GM12875 (cell line): ENCODE results near the gene PSMD10.

ENCODE experiments used
- H3K4me3 ChIP-seq: one replicate; pipeline ENCODE4 v1.5.1; 2011; ENCODE audit warnings: low read depth, low read length, control low read depth
- TF ChIP-seq, protein P1 (sequence below): IDR thresholded peaks from 2 replicates; pipeline ENCODE4 v1.5.1; 2011; ENCODE audit warnings: low read depth, mild to moderate bottlenecking, control low read depth, inconsistent platforms, low read length, moderate library complexity, borderline replicate concordance; ENCODE audit not compliant: insufficient read depth

The PSMD10 gene

DNA sequence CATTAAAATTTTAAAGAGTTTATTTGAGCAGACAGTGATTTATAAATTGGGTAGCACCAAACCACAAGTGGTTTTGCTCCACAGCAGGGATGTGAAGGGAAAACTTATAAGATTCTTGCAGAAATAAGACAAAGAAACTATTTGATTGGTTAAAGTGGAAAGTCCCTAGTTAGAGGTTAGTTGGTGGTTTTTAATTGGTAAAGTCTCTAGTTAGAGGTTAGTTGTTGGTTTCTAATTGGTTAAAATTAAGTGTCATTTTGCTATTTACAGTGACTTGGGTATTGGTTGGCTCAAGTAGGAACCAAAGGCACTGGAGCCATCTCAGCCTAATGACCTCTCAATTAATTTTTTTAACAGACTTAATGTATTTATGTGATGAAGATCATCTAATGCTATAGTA lies 23.2 kb upstream of the PSMD10 start:
- no peak overlapping the region for H3K4me3 ChIP-seq
- TF ChIP-seq, protein P1, sequence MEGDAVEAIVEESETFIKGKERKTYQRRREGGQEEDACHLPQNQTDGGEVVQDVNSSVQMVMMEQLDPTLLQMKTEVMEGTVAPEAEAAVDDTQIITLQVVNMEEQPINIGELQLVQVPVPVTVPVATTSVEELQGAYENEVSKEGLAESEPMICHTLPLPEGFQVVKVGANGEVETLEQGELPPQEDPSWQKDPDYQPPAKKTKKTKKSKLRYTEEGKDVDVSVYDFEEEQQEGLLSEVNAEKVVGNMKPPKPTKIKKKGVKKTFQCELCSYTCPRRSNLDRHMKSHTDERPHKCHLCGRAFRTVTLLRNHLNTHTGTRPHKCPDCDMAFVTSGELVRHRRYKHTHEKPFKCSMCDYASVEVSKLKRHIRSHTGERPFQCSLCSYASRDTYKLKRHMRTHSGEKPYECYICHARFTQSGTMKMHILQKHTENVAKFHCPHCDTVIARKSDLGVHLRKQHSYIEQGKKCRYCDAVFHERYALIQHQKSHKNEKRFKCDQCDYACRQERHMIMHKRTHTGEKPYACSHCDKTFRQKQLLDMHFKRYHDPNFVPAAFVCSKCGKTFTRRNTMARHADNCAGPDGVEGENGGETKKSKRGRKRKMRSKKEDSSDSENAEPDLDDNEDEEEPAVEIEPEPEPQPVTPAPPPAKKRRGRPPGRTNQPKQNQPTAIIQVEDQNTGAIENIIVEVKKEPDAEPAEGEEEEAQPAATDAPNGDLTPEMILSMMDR, result no peak

DNA sequence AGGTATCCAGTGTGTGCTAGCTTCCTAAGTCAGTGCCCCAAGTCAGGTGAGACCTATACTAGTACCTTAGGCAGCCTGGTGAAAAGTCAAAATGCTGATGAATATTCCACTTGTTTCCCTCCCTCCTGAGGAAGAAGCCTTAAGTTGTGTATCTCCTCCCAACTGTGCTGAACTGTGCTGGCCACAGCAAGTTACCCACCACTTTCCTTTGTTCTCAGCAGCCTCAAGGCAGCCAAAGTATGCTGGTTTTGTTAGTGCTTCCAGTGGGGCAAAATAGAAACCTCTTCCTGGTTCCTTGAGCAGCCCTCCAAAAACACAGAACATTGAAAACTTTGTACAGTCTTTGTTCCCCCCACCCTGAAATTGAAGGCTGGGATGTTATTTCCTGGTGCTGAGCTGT lies 14.1 kb upstream of the PSMD10 start:
- no peak overlapping the region for H3K4me3 ChIP-seq
- TF ChIP-seq, protein P1, result no peak

DNA sequence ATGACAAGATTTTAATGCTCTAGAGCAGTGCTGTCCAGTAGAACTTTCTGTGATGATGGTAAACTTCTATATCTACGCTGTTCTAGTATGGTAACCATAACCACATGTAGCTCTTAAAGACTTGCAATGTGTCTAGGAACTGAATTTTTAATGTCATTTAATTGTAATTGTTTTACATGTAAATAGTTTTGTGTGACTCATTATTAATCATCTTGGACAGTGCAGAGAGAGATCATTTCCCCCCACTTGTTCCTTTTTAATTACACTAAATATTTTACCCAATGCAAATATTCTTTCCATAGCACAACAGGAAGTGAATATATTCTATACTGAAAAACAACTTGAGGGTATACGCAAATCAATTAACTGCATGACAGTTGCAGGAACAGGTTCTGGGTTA lies 6.0 kb upstream of the PSMD10 start:
- TF ChIP-seq, protein P1, result no peak
- no peak overlapping the region for H3K4me3 ChIP-seq

DNA sequence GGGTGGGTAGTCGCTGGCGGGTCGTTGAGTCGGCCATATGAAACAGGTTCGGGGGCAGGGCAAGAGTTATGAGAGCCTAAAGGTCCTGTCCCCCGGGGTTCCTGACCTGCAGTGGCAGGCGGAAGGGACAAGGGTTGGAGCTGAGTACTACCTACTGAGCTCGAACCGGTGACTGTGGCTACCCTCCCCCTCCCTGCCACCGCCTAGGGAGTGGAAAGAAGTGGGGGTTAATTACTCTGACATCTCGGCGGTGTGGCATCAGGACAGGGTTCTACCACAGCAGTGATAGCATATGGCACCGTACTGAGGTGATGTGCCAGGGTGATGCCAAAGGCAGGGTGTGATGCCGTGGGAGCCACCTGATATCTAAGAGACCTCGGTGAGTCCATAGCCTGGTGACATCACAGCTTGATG lies 543 bp upstream of the PSMD10 start:
- TF ChIP-seq, protein P1, result no peak
- H3K4me3 ChIP-seq, result peak overlapping the region; percentile 73

DNA sequence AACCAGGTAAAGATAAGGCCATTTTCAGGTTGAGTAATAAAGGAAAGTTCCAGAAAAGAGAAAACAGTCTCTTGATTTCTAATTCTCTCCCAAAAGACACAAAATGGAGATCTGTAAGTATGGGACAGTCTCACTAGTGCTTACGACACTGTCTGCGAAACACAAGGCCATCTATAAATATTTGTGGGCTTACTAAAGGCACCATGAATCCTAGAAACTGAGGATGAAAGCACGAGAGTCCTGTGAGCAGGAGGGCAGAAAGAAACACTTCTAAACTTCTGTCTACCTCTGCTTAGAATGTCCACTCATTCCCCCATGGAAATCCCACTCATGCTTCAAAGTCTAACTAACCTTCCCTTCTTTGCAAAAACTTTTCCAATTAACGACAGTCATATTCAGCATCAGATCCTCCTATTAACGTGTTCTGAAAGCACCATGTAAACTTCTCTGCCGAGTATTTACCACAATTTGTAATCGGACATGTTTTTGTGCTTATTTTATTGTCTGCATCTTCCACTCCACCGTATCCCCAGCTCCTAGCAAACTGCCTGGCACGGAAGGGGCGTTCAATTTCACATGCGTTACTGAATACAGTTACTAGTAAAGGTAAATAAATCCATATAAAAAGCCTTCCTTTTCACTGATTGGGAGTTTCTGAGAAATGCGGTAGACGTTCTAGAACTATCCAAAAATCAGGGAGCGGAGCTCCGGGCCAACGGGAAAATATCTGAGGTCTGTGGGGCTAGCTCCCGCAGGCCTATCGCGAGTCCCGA lies 665 bp downstream of the PSMD10 start:
- peak overlapping the region; percentile 67 for H3K4me3 ChIP-seq
- TF ChIP-seq, protein P1, result no peak

DNA sequence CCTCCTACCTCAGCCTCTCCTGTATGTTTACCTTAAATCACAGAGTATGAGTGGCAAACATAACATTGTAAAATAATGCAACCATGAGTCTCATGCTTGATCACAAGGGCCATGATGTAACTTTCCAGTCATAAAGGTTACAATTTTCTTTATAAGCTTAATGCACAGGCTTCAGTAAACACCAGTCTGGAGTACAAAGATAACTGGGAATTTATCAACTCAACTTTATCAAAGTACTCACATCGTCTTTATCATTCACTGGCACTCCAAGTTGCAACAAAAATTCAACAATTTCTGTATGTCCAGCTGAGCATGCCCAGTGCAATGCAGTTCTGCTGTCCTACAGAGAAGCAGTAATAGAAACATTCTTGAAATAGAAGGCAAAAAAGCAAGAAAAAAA lies 2.8 kb downstream of the PSMD10 start:
- no peak overlapping the region for H3K4me3 ChIP-seq
- TF ChIP-seq, protein P1, result no peak

DNA sequence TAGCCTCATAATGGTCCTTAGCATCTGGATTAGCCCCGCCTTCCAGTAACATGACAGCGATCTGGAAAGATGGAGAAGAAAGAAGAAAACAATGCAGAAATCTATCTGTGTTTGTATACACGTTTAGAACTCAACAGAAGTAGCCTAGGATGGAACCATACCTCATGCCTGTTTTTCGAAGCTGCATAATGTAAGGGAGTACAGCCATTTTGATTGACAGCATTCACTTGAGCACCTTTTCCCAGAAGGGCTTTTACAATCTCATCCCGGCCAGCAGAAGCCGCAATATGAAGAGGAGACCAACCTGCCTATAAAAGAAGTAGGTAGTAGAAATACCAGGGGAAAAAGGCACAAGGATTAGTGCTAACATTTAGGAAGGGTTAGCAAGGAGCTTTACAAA lies 3.5 kb downstream of the PSMD10 start:
- TF ChIP-seq, protein P1, result no peak
- no peak overlapping the region for H3K4me3 ChIP-seq
